OCI-LY7 (cell line): ENCODE data around the gene PDE9A. TPM values are rescaled to one million over a fixed set of nuclear protein-coding genes. Genes with fewer than 3 reads are reported as not detected.

Source experiments
- BruUV-seq: library from RNA; stranded (reverse); fragments of 400-500 nt; replicated peaks from 2 replicates; lab custom pipeline; 2021; lab: Mats Ljungman, UMichigan
- CTCF ChIA-PET: fragments of 300-600 bp; sonication (Branson Sonifier 250); formaldehyde crosslinking; loops from one replicate; lab custom pipeline; 2022; ENCODE audit warnings: antibody characterized with exemption; ENCODE audit not compliant: unreplicated experiment; lab: Charles Lee
- POLR2A ChIA-PET: fragments of 300-600 bp; sonication (Branson Sonifier 250); formaldehyde crosslinking; loops from one replicate; lab custom pipeline; 2022; ENCODE audit warnings: antibody characterized with exemption; lab: Charles Lee
- DNase-seq: peaks from one replicate; pipeline ENCODE4 v3.0.0-alpha.2; 2015; ENCODE audit warnings: low spot score
- H2AFZ ChIP-seq: fragments of 200-600 bp; sonication (generic), shearing (Covaris generic); 2 replicates; pipeline ENCODE4 v1.6.1; 2014; ENCODE audit warnings: mild to moderate bottlenecking, antibody characterized with exemption, low read length, moderate library complexity
- H3K27ac ChIP-seq: fragments of 200-600 bp; sonication (generic); 2 replicates; pipeline ENCODE4 v1.5.1; 2014; ENCODE audit warnings: mixed run types, low read depth, mild to moderate bottlenecking, moderate library complexity, low read length, inconsistent platforms; ENCODE audit not compliant: poor library complexity, severe bottlenecking
- H3K36me3 ChIP-seq: fragments of 200-600 bp; sonication (generic); 2 replicates; pipeline ENCODE4 v1.6.1; 2014; ENCODE audit warnings: mild to moderate bottlenecking, antibody characterized with exemption, low read length, moderate library complexity, mixed read lengths; ENCODE audit not compliant: insufficient read depth
- H3K4me1 ChIP-seq: fragments of 200-600 bp; sonication (generic); 2 replicates; pipeline ENCODE4 v1.5.1; 2014; ENCODE audit warnings: mild to moderate bottlenecking, low read length; ENCODE audit not compliant: insufficient read depth, poor library complexity, severe bottlenecking
- H3K4me2 ChIP-seq: fragments of 200-600 bp; sonication (generic); 2 replicates; pipeline ENCODE4 v1.6.1; 2014; ENCODE audit warnings: mild to moderate bottlenecking, low read length
- H3K4me3 ChIP-seq: fragments of 200-600 bp; sonication (generic); 2 replicates; pipeline ENCODE4 v1.5.1; 2014; ENCODE audit warnings: mild to moderate bottlenecking, low read depth, low read length; ENCODE audit not compliant: poor library complexity, severe bottlenecking
- H3K79me2 ChIP-seq: fragments of 200-600 bp; sonication (generic); 2 replicates; pipeline ENCODE4 v1.6.1; 2016; ENCODE audit warnings: low read depth, mild to moderate bottlenecking, low read length, moderate library complexity, mixed read lengths; ENCODE audit not compliant: insufficient read depth
- H3K9me2 ChIP-seq: fragments of 200-600 bp; sonication (generic); 2 replicates; pipeline ENCODE4 v1.6.1; 2016; ENCODE audit warnings: mild to moderate bottlenecking, low read length, mixed read lengths; ENCODE audit not compliant: insufficient read depth
- H3K9me3 ChIP-seq: fragments of 200-600 bp; sonication (generic); 2 replicates; pipeline ENCODE4 v1.6.1; 2014; ENCODE audit warnings: mild to moderate bottlenecking, mixed run types, low read length, mixed read lengths
- H4K20me1 ChIP-seq: fragments of 200-600 bp; sonication (generic); 2 replicates; pipeline ENCODE4 v1.6.1; 2014; ENCODE audit warnings: mild to moderate bottlenecking, antibody characterized with exemption, low read length, moderate library complexity, mixed read lengths; ENCODE audit not compliant: insufficient read depth
- CTCF ChIP-seq: fragments of 200-600 bp; sonication (generic); conservative IDR thresholded peaks from 2 replicates; pipeline ENCODE4 v1.5.1; 2014; ENCODE audit warnings: mild to moderate bottlenecking, antibody characterized with exemption, low read length, moderate library complexity, mixed read lengths
- EZH2phosphoT487 ChIP-seq: fragments of 200-600 bp; sonication (generic); IDR thresholded peaks from 2 replicates; pipeline ENCODE4 v1.6.1; 2018; ENCODE audit warnings: low read depth, borderline replicate concordance, mild to moderate bottlenecking, mixed run types, antibody characterized with exemption, low read length, moderate library complexity, mixed read lengths
- intact Hi-C: fragments of 100-400 bp; cut with micrococcal nuclease; formaldehyde crosslinking; loops from one replicate; pipeline ENCODE4 v1.10.0; 2022; ENCODE audit not compliant: unreplicated experiment
- total RNA-seq, 2 experiments: library from RNA; depleted of rRNA in 1 of 2; stranded (reverse); fragments of >200 nt in 1 of 2; shearing (Covaris generic) in 1 of 2; gene quantifications; 2 replicates each; pipeline ENCODE4 v1.2.3, GENCODE V29; 2014 to 2022

Gene PDE9A
- total RNA-seq, 2 experiments from 2014 or later, result 11.4 to 22.4 TPM

- Histone ChIP-seq H3K4me2 (no peak overlapping the region), H3K79me2 (no peaks in the 10 kb centered on the region), H3K4me3 (no peak overlapping the region), H3K4me1 (no peaks in the 10 kb centered on the region), H3K9me2 (no peaks in the 10 kb centered on the region), H3K27ac (no peak overlapping the region), H3K9me3 (no peaks in the 10 kb centered on the region), H3K36me3 (0 out of 2 replicates have a peak, but pooled peaks cover 10% of the 10 kb centered on the region), H4K20me1 (no peaks in the 10 kb centered on the region), H2AFZ (no peak overlapping the region)
- ChIA-PET POLR2A (no interaction called here), CTCF (no interaction called here)
- no peak for DNase-seq
- no TSS peak for BruUV-seq
- TF ChIP-seq CTCF, result no peak
- no peak for TF ChIP-seq EZH2phosphoT487
- intact Hi-C loops, result no loop called here
Observed at GRCh38 chr21:42769820-42770716, 116.6 kb downstream of the PDE9A start.

GRCh38 chr21:42770717-42771502 is 117.5 kb downstream of the PDE9A start:
- Histone ChIP-seq H3K27ac (no peak overlapping the region), H3K9me2 (no peaks in the 10 kb centered on the region), H3K4me2 (no peak overlapping the region), H3K4me1 (no peaks in the 10 kb centered on the region), H3K4me3 (no peak overlapping the region), H2AFZ (no peak overlapping the region), H4K20me1 (no peaks in the 10 kb centered on the region), H3K36me3 (0 out of 2 replicates have a peak, but pooled peaks cover 10% of the 10 kb centered on the region), H3K9me3 (no peaks in the 10 kb centered on the region), H3K79me2 (no peaks in the 10 kb centered on the region)
- ChIA-PET POLR2A (no interaction called here), CTCF (no interaction called here)
- no TSS peak for BruUV-seq
- DNase-seq, result no peak
- intact Hi-C loops, result no loop called here
- TF ChIP-seq EZH2phosphoT487, result no peak
- no peak for TF ChIP-seq CTCF
